SIG-M5 treated with dmso at 0.1 percent for 504 hours (cell line): ENCODE results near the gene ABCF1.
"Not testable (repeated sequence)": the region's sequence is repeated elsewhere in the genome, so short reads cannot be mapped to it uniquely, and the experiment has no call there.

Experiments used
- DNase-seq: peaks from one replicate; lab custom pipeline; 2025; ENCODE audit not compliant: unreplicated experiment; lab: John Stamatoyannopoulos, UW

Gene ABCF1

GRCh38 chr6:30571075-30571761, at the start of gene ABCF1:
Gene ABCF1 (plus strand): TSS chr6:30571442. CDS start chr6:30571488, 46 bp downstream.
- peak; percentile 89 for DNase-seq

GRCh38 chr6:30521952-30522351, 49.3 kb upstream of the ABCF1 start:
- not testable (repeated sequence) for DNase-seq

- DNase-seq = not testable (repeated sequence)
These were observed 44.8 kb upstream of the ABCF1 start for GRCh38 chr6:30526444-30526843.

GRCh38 chr6:30529349-30529875, 41.8 kb upstream of the ABCF1 start:
- DNase-seq = peak; percentile 59

GRCh38 chr6:30530014-30530413, 41.2 kb upstream of the ABCF1 start:
- no peak for DNase-seq

GRCh38 chr6:30533460-30534294, 37.6 kb upstream of the ABCF1 start:
- DNase-seq = no peak

GRCh38 chr6:30537931-30538330, 33.3 kb upstream of the ABCF1 start:
- no peak for DNase-seq

- peak; percentile 72 for DNase-seq
These were observed 29.5 kb upstream of the ABCF1 start for GRCh38 chr6:30541515-30542403.

- no peak for DNase-seq
These were observed 28.9 kb upstream of the ABCF1 start for GRCh38 chr6:30542404-30542725.

GRCh38 chr6:30542915-30543314, 28.3 kb upstream of the ABCF1 start:
- no peak for DNase-seq

GRCh38 chr6:30543821-30544220, 27.4 kb upstream of the ABCF1 start:
- no peak for DNase-seq

GRCh38 chr6:30544666-30545272, 26.5 kb upstream of the ABCF1 start:
- DNase-seq = peak; percentile 75

- DNase-seq = no peak
These were observed 23.8 kb upstream of the ABCF1 start for GRCh38 chr6:30547454-30547853.

- DNase-seq = no peak
These were observed 22.9 kb upstream of the ABCF1 start for GRCh38 chr6:30548375-30548774.

GRCh38 chr6:30554404-30554803, 16.8 kb upstream of the ABCF1 start:
- DNase-seq = no peak

GRCh38 chr6:30554962-30555815, 16.1 kb upstream of the ABCF1 start:
- DNase-seq = no peak

- no peak for DNase-seq
These were observed 15.5 kb upstream of the ABCF1 start for GRCh38 chr6:30555816-30556065.

GRCh38 chr6:30556066-30556905, 15.0 kb upstream of the ABCF1 start, which contains the start of gene GNL1:
Gene GNL1 (minus strand): TSS chr6:30556489. CDS start chr6:30556203, 286 bp downstream.
- peak; percentile 86 for DNase-seq
